Measurements from ENCODE around the gene AACS. TPM values are rescaled to one million over a fixed set of nuclear protein-coding genes. Genes with fewer than 3 reads are reported as not detected.

The AACS gene
- polyA plus RNA-seq, 1 donor (not counting 4 experiments of a cell fraction or from before 2014, with no cell fraction given), result 27.0 TPM

GRCh38 chr12:125032466-125033152, 32.6 kb upstream of the AACS start:
- H2AFZ ChIP-seq (ENCODE audit: control insufficient read depth, low read length), result no peak overlapping the region
- TF ChIP-seq EZH2 (IDR thresholded peaks at IDR 0.05; ENCODE audit: low read length) (no peak), CTCF (optimal IDR thresholded peaks at IDR 0.05 in 1 of 3, IDR thresholded peaks at IDR 0.05 in 1 of 3, conservative IDR thresholded peaks at IDR 0.05 in 1 of 3; ENCODE audit: extremely low read depth in 1 of 3, insufficient read depth in 2 of 3, low read length in 3 of 3) (no peak)
- H3K9me3 ChIP-seq (ENCODE audit: control insufficient read depth, low read depth, low read length), result no peaks in the 10 kb centered on the region
- FAIRE-seq (no peak), DNase-seq (ENCODE audit: low read depth, low spot score) (no peak)
- H3K4me3 ChIP-seq (ENCODE audit: control insufficient read depth in 2 of 3, extremely low read depth in 1 of 3, insufficient read depth in 2 of 3, low read depth in 1 of 3, low read length in 3 of 3), result no peak overlapping the region
- no peak overlapping the region for H3K27ac ChIP-seq (ENCODE audit: control insufficient read depth, insufficient read depth, low read length)
- no peaks in the 10 kb centered on the region for H4K20me1 ChIP-seq (ENCODE audit: control insufficient read depth, extremely low read depth, insufficient read depth, low read length)
- no peaks in the 10 kb centered on the region for H3K79me2 ChIP-seq (ENCODE audit: control insufficient read depth, insufficient read depth, low read length)
- no peaks in the 10 kb centered on the region for H3K9me1 ChIP-seq (ENCODE audit: control insufficient read depth, extremely low read depth, insufficient read depth, low read length)
- no peak overlapping the region for H3K9ac ChIP-seq (ENCODE audit: control insufficient read depth, extremely low read depth, insufficient read depth, low read length)
- no peaks in the 10 kb centered on the region for H3K4me1 ChIP-seq (ENCODE audit: control insufficient read depth, extremely low read depth, insufficient read depth, low read length)
- dilution Hi-C loops (cut with MboI; ENCODE audit: extremely low pct_ligation_motif_present, low sequenced_read_pairs), result no loop called here
- H3K27me3 ChIP-seq (ENCODE audit: control insufficient read depth, extremely low read depth, insufficient read depth, low read length), result no peaks in the 10 kb centered on the region
- H3K36me3 ChIP-seq (ENCODE audit: control insufficient read depth in 2 of 2, extremely low read depth in 1 of 2, insufficient read depth in 2 of 2, low read length in 2 of 2), result peaks cover 0 to 1% of the 10 kb centered on the region in 2 experiments
- H3K4me2 ChIP-seq (ENCODE audit: control insufficient read depth, extremely low read depth, insufficient read depth, low read depth, low read length), result no peak overlapping the region

GRCh38 chr12:125033288-125033687, 31.9 kb upstream of the AACS start:
- no peak overlapping the region for H3K9ac ChIP-seq (ENCODE audit: control insufficient read depth, extremely low read depth, insufficient read depth, low read length)
- H3K4me3 ChIP-seq (ENCODE audit: control insufficient read depth in 2 of 3, extremely low read depth in 1 of 3, insufficient read depth in 2 of 3, low read depth in 1 of 3, low read length in 3 of 3), result no peak overlapping the region
- H3K4me2 ChIP-seq (ENCODE audit: control insufficient read depth, extremely low read depth, insufficient read depth, low read depth, low read length), result no peak overlapping the region
- peaks cover 0 to 1% of the 10 kb centered on the region in 2 experiments for H3K36me3 ChIP-seq (ENCODE audit: control insufficient read depth in 2 of 2, extremely low read depth in 1 of 2, insufficient read depth in 2 of 2, low read length in 2 of 2)
- DNase-seq (ENCODE audit: low read depth, low spot score), result no peak
- no peak overlapping the region for H2AFZ ChIP-seq (ENCODE audit: control insufficient read depth, low read length)
- TF ChIP-seq CTCF (optimal IDR thresholded peaks at IDR 0.05 in 1 of 3, IDR thresholded peaks at IDR 0.05 in 1 of 3, conservative IDR thresholded peaks at IDR 0.05 in 1 of 3; ENCODE audit: extremely low read depth in 1 of 3, insufficient read depth in 2 of 3, low read length in 3 of 3), result no peak
- TF ChIP-seq EZH2 (IDR thresholded peaks at IDR 0.05; ENCODE audit: low read length), result no peak
- H3K4me1 ChIP-seq (ENCODE audit: control insufficient read depth, extremely low read depth, insufficient read depth, low read length), result no peaks in the 10 kb centered on the region
- no peaks in the 10 kb centered on the region for H3K9me1 ChIP-seq (ENCODE audit: control insufficient read depth, extremely low read depth, insufficient read depth, low read length)
- H3K79me2 ChIP-seq (ENCODE audit: control insufficient read depth, insufficient read depth, low read length), result no peaks in the 10 kb centered on the region
- FAIRE-seq, result no peak
- no peaks in the 10 kb centered on the region for H3K9me3 ChIP-seq (ENCODE audit: control insufficient read depth, low read depth, low read length)
- H3K27me3 ChIP-seq (ENCODE audit: control insufficient read depth, extremely low read depth, insufficient read depth, low read length), result no peaks in the 10 kb centered on the region
- dilution Hi-C loops (cut with MboI; ENCODE audit: extremely low pct_ligation_motif_present, low sequenced_read_pairs), result no loop called here
- no peak overlapping the region for H3K27ac ChIP-seq (ENCODE audit: control insufficient read depth, insufficient read depth, low read length)
- no peaks in the 10 kb centered on the region for H4K20me1 ChIP-seq (ENCODE audit: control insufficient read depth, extremely low read depth, insufficient read depth, low read length)
